HCT116 (cell line): ENCODE measurements around the gene MPPED1. TPM values are rescaled to one million over a fixed set of nuclear protein-coding genes. Genes with fewer than 3 reads are reported as not detected.

ENCODE experiments used
- ATAC-seq: fragments of 200-7000 bp; cut with Tn5 transposase; 2 replicates; pipeline ENCODE4 v1.9.1; 2020; ENCODE audit warnings: mild to moderate bottlenecking, moderate library complexity
- BruUV-seq: library from RNA; stranded (reverse); fragments of 400-500 nt; replicated peaks from 2 replicates; lab custom pipeline; 2021; lab: Mats Ljungman, UMichigan
- CTCF ChIA-PET: fragments of 300-600 bp; sonication (Branson Sonifier 250); formaldehyde crosslinking; loops from one replicate; lab custom pipeline; 2021; ENCODE audit warnings: antibody characterized with exemption; lab: Charles Lee
- POLR2A ChIA-PET: fragments of 300-600, 350-600 bp; sonication (Branson Sonifier 250); formaldehyde crosslinking; loops from one replicate; lab custom pipeline; 2021; ENCODE audit warnings: antibody characterized with exemption; lab: Charles Lee
- RAD21 ChIA-PET, 2 experiments: fragments of 300-600 bp; sonication (Branson Sonifier 250); formaldehyde crosslinking; loops; one replicate each; lab custom pipeline; 2023; ENCODE audit warnings: low total read pairs in 2 of 2; ENCODE audit not compliant: uncharacterized antibody in 2 of 2, unreplicated experiment in 2 of 2, low non-redundant PET in 1 of 2; lab: Charles Lee
- DNase-seq: peaks from one replicate; pipeline ENCODE4 v3.0.0-alpha.2; 2010; ENCODE audit warnings: low read depth, low spot score
- H2AFZ ChIP-seq: fragments of 200-600 bp; shearing (Covaris generic), sonication (generic); 2 replicates; pipeline ENCODE4 v1.6.1; 2017; ENCODE audit warnings: low read depth, mixed run types, mixed read lengths, antibody characterized with exemption, low read length; ENCODE audit not compliant: poor library complexity, severe bottlenecking
- H3K27ac ChIP-seq: 2 replicates; pipeline ENCODE4 v1.5.1; 2012; ENCODE audit warnings: low read depth, low read length
- H3K27me3 ChIP-seq: fragments of 200-600 bp; sonication (generic); 2 replicates; pipeline ENCODE4 v1.6.1; 2016; ENCODE audit warnings: mixed run types, low read length, mixed read lengths; ENCODE audit not compliant: insufficient read depth
- H3K36me3 ChIP-seq, 2 experiments: fragments of 200-500 bp in 1 of 2; fragments of 200-600 bp in 1 of 2; sonication (Bioruptor generic) in 1 of 2; sonication (generic) in 1 of 2; 2 replicates each; pipeline versions ENCODE4 v1.5.1 to v1.6.1; 2014 to 2016; ENCODE audit warnings: low read length in 2 of 2, inconsistent platforms in 1 of 2, mixed read lengths in 1 of 2, mixed run types in 1 of 2; ENCODE audit not compliant: insufficient read depth in 2 of 2, control insufficient read depth in 1 of 2
- H3K4me1 ChIP-seq, 2 experiments: fragments of 200-600 bp in 1 of 2; sonication (generic) in 1 of 2; 2 replicates each; pipeline versions ENCODE4 v1.5.1 to v1.6.1; 2012 to 2017; ENCODE audit warnings: low read length in 2 of 2, inconsistent platforms in 1 of 2, mild to moderate bottlenecking in 1 of 2, mixed read lengths in 1 of 2, mixed run types in 1 of 2, moderate library complexity in 1 of 2; ENCODE audit not compliant: insufficient read depth in 2 of 2, control insufficient read depth in 1 of 2
- H3K4me2 ChIP-seq: fragments of 200-600 bp; sonication (generic); 2 replicates; pipeline ENCODE4 v1.6.1; 2017; ENCODE audit warnings: mixed run types, low read length, mixed read lengths
- H3K4me3 ChIP-seq, 2 experiments: fragments of 200-600 bp in 1 of 2; sonication (generic) in 1 of 2; replicated peaks in 1 of 2; 2 replicates each; pipeline ENCODE4 v1.5.1; 2011 to 2016; ENCODE audit warnings: low read length in 2 of 2, control low read depth in 1 of 2, low read depth in 1 of 2, mild to moderate bottlenecking in 1 of 2, mixed read lengths in 1 of 2, mixed run types in 1 of 2
- H3K79me2 ChIP-seq: fragments of 200-600 bp; sonication (generic); 2 replicates; pipeline ENCODE4 v1.6.1; 2017; ENCODE audit warnings: mild to moderate bottlenecking, mixed run types, low read length, moderate library complexity, mixed read lengths; ENCODE audit not compliant: insufficient read depth
- H3K9ac ChIP-seq: fragments of 200-600 bp; sonication (generic); 2 replicates; pipeline ENCODE4 v1.6.1; 2016; ENCODE audit warnings: low read length, mixed read lengths
- H3K9me2 ChIP-seq: fragments of 200-600 bp; sonication (generic), shearing (Covaris generic); 2 replicates; pipeline ENCODE4 v1.6.1; 2017; ENCODE audit warnings: mixed run types, mild to moderate bottlenecking, moderate library complexity; ENCODE audit not compliant: insufficient read depth
- H3K9me3 ChIP-seq, 2 experiments: fragments of 200-500 bp in 1 of 2; fragments of 200-600 bp in 1 of 2; sonication (Bioruptor generic) in 1 of 2; sonication (generic) in 1 of 2; 2 replicates each; pipeline ENCODE4 v1.6.1; 2014 to 2017; ENCODE audit warnings: low read length in 2 of 2, mixed read lengths in 2 of 2, inconsistent platforms in 1 of 2, low read depth in 1 of 2, mild to moderate bottlenecking in 1 of 2, mixed run types in 1 of 2, moderate library complexity in 1 of 2; ENCODE audit not compliant: control insufficient read depth in 1 of 2, insufficient read depth in 1 of 2
- H4K20me1 ChIP-seq: fragments of 200-600 bp; sonication (generic), shearing (Covaris generic); 2 replicates; pipeline ENCODE4 v1.6.1; 2017; ENCODE audit warnings: mixed run types, mild to moderate bottlenecking, moderate library complexity; ENCODE audit not compliant: insufficient read depth
- CBX3 ChIP-seq: IDR thresholded peaks from 2 replicates; pipeline ENCODE4 v1.6.1; 2012; ENCODE audit warnings: low read depth
- CEBPB ChIP-seq: IDR thresholded peaks from 2 replicates; pipeline ENCODE4 v1.6.1; 2012; ENCODE audit warnings: low read depth
- EZH2 ChIP-seq: fragments of 200-600 bp; sonication (generic); IDR thresholded peaks from 2 replicates; pipeline ENCODE4 v1.6.1; 2017; ENCODE audit warnings: antibody characterized with exemption, mixed run types
- EZH2phosphoT487 ChIP-seq: fragments of 200-600 bp; IDR thresholded peaks from 2 replicates; pipeline ENCODE4 v1.6.1; 2018; ENCODE audit warnings: antibody characterized with exemption, borderline replicate concordance
- POLR2AphosphoS5 ChIP-seq: IDR thresholded peaks from 2 replicates; pipeline ENCODE4 v1.6.1; 2011; ENCODE audit warnings: mild to moderate bottlenecking, low read depth, low read length, moderate library complexity
- RAD21 ChIP-seq: IDR thresholded peaks from 2 replicates; pipeline ENCODE4 v1.6.1; 2012; ENCODE audit warnings: low read depth, mild to moderate bottlenecking
- SIN3A ChIP-seq: IDR thresholded peaks from 2 replicates; pipeline ENCODE4 v1.6.1; 2012; ENCODE audit warnings: low read depth
- SP1 ChIP-seq: IDR thresholded peaks from 2 replicates; pipeline ENCODE4 v1.6.1; 2012; ENCODE audit warnings: low read depth
- SRF ChIP-seq: IDR thresholded peaks from 2 replicates; pipeline ENCODE4 v1.6.1; 2012; ENCODE audit warnings: low read depth
- TCF7L2 ChIP-seq: IDR thresholded peaks from 2 replicates; pipeline ENCODE4 v1.7.0; 2011; ENCODE audit warnings: borderline replicate concordance, inconsistent platforms; ENCODE audit not compliant: insufficient read depth, insufficient read length; ENCODE audit errors: extremely low read depth
- YY1 ChIP-seq: IDR thresholded peaks from 2 replicates; pipeline ENCODE4 v1.6.1; 2011; ENCODE audit warnings: low read length, low read depth, moderate library complexity, mild to moderate bottlenecking; ENCODE audit not compliant: insufficient replicate concordance; ENCODE audit errors: extremely low read depth
- ZFX ChIP-seq: fragments of 450-650 bp; IDR thresholded peaks from 2 replicates; pipeline ENCODE4 v1.6.1; 2017
- intact Hi-C: fragments of 100-400 bp; cut with micrococcal nuclease; formaldehyde crosslinking; loops from 2 replicates; pipeline ENCODE4 v1.10.0; 2022
- total RNA-seq: library from RNA; stranded (reverse); gene quantifications from one replicate; pipeline ENCODE4 v1.2.1, GENCODE V29; 2021; ENCODE audit not compliant: unreplicated experiment
- TF ChIP-seq, protein P1 (sequence below): IDR thresholded peaks from 2 replicates; pipeline ENCODE4 v1.6.1; 2012
- TF ChIP-seq, protein P2 (sequence below): IDR thresholded peaks from 2 replicates; pipeline ENCODE4 v1.6.1; 2012; ENCODE audit warnings: low read depth
- TF ChIP-seq, protein P3 (sequence below): IDR thresholded peaks from 2 replicates; pipeline ENCODE4 v1.6.1; 2012

Gene MPPED1
- total RNA-seq, 1 experiment from 2014 or later = not detected

DNA sequence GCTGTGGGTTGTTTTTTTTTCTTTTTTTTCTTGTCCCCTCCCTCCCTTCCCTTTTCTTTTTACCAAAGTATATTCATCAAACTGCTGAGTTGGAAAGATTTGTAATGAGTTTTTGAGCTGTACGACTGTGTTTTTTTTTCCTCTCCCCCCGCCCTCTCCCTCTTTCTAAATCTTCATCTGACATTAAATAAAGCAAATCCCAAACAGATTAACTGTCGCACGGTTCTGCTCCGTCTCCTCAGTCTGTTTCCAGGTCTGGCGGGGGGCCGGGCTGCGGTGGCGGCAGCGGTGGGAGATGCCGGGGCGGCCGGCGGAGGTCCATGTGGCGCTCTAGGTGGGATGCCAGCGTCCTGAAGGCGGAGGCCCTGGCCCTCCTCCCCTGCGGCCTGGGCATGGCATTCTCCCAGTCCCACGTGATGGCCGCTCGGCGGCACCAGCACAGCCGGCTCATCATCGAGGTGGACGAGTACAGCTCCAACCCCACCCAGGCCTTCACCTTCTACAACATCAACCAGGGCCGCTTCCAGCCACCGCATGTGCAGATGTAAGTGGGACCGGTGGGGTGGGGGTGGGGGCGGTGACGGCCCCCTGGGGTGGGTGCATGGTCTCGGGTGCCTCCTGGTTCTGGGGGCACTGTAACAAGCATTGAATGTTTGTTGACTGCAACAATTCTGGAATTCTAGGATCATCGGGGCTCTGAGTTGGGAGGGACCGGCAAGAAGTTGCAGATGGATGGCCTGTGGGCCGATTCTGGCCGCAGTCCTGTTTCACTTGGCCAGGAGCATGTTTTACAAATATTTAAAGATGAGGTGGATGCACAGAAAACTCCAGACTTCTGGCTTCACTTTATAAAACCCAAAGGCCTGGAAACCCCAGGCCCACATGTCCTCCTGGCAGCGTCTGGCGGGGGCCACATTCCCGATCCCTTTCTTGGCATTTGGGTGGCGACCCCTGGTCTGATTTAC, 13.1 kb downstream of the MPPED1 start:
- RAD21 ChIA-PET = no interaction called here
- DNase-seq = no peak
- CTCF ChIA-PET = no interaction called here
- TF ChIP-seq SRF = no peak
- TF ChIP-seq, protein P1, sequence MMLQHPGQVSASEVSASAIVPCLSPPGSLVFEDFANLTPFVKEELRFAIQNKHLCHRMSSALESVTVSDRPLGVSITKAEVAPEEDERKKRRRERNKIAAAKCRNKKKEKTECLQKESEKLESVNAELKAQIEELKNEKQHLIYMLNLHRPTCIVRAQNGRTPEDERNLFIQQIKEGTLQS = no peak
- TF ChIP-seq SIN3A = no peak
- no peak for TF ChIP-seq TCF7L2
- TF ChIP-seq CBX3 = no peak
- TF ChIP-seq SP1 = no peak
- TF ChIP-seq, protein P2, sequence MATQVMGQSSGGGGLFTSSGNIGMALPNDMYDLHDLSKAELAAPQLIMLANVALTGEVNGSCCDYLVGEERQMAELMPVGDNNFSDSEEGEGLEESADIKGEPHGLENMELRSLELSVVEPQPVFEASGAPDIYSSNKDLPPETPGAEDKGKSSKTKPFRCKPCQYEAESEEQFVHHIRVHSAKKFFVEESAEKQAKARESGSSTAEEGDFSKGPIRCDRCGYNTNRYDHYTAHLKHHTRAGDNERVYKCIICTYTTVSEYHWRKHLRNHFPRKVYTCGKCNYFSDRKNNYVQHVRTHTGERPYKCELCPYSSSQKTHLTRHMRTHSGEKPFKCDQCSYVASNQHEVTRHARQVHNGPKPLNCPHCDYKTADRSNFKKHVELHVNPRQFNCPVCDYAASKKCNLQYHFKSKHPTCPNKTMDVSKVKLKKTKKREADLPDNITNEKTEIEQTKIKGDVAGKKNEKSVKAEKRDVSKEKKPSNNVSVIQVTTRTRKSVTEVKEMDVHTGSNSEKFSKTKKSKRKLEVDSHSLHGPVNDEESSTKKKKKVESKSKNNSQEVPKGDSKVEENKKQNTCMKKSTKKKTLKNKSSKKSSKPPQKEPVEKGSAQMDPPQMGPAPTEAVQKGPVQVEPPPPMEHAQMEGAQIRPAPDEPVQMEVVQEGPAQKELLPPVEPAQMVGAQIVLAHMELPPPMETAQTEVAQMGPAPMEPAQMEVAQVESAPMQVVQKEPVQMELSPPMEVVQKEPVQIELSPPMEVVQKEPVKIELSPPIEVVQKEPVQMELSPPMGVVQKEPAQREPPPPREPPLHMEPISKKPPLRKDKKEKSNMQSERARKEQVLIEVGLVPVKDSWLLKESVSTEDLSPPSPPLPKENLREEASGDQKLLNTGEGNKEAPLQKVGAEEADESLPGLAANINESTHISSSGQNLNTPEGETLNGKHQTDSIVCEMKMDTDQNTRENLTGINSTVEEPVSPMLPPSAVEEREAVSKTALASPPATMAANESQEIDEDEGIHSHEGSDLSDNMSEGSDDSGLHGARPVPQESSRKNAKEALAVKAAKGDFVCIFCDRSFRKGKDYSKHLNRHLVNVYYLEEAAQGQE = no peak
- no peak for TF ChIP-seq ZFX
- no peak for TF ChIP-seq YY1
- TF ChIP-seq RAD21 = no peak
- no peak for TF ChIP-seq CEBPB
- TF ChIP-seq, protein P3, sequence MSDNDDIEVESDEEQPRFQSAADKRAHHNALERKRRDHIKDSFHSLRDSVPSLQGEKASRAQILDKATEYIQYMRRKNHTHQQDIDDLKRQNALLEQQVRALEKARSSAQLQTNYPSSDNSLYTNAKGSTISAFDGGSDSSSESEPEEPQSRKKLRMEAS = no peak
- TF ChIP-seq EZH2phosphoT487 = no peak
- TF ChIP-seq EZH2 = no peak
- no peak for TF ChIP-seq POLR2AphosphoS5
- TF ChIP-seq, all 23 proteins: peak for 0
- POLR2A ChIA-PET = no interaction called here
- H3K9me3 ChIP-seq = no peaks in the 10 kb centered on the region
- ATAC-seq = no peak
- no peaks in the 10 kb centered on the region for H3K36me3 ChIP-seq
- H3K9me2 ChIP-seq = no peaks in the 10 kb centered on the region
- no peaks in the 10 kb centered on the region for H4K20me1 ChIP-seq
- intact Hi-C loops = no loop called here
- no peaks in the 10 kb centered on the region for H3K4me1 ChIP-seq
- no peak overlapping the region for H2AFZ ChIP-seq
- no peak overlapping the region for H3K9ac ChIP-seq
- no peaks in the 10 kb centered on the region for H3K79me2 ChIP-seq
- no peak overlapping the region for H3K4me2 ChIP-seq
- no TSS peak for BruUV-seq
- H3K27me3 ChIP-seq = peaks cover 7% of the 10 kb centered on the region; the same call in 1 of the 2 replicates
- no peak overlapping the region for H3K4me3 ChIP-seq
- H3K27ac ChIP-seq = no peak overlapping the region
